CD4-positive, alpha-beta memory T cell (primary cell): ENCODE results near the gene DUS2. TPM values are rescaled to one million over a fixed set of nuclear protein-coding genes. Genes with fewer than 3 reads are reported as not detected.
A peak's percentile ranks its signal among the peaks of the same experiment; 100 is the strongest.
"Not testable (repeated sequence)": the region's sequence is repeated elsewhere in the genome, so short reads cannot be mapped to it uniquely, and the experiment has no call there.

ENCODE experiments used
- CTCF ChIA-PET: fragments of 350-600 bp; sonication (Branson Sonifier 250); formaldehyde crosslinking; loops from one replicate; lab custom pipeline; 2021; ENCODE audit warnings: inconsistent platforms; ENCODE audit not compliant: partially characterized antibody; lab: Charles Lee
- POLR2A ChIA-PET: fragments of 350-600 bp; sonication (Branson Sonifier 250); formaldehyde crosslinking; loops from one replicate; lab custom pipeline; 2021; ENCODE audit not compliant: partially characterized antibody; lab: Charles Lee
- DNase-seq, 5 donors: peaks; one replicate each; pipeline versions ENCODE4 v3.0.0 to v3.0.0-alpha.2; 2020 to 2022; ENCODE audit warnings: mixed read lengths in 1 of 5
- H3K27ac ChIP-seq: one replicate; pipeline ENCODE4 v1.7.0; 2013; ENCODE audit warnings: low read depth, low read length
- H3K27me3 ChIP-seq: 2 replicates; pipeline ENCODE4 v1.7.0; 2013; ENCODE audit warnings: mild to moderate bottlenecking, low read length, moderate library complexity; ENCODE audit not compliant: insufficient read depth
- H3K36me3 ChIP-seq: 2 replicates; pipeline ENCODE4 v1.7.0; 2013; ENCODE audit warnings: mild to moderate bottlenecking, low read length, moderate library complexity; ENCODE audit not compliant: insufficient read depth
- H3K4me1 ChIP-seq: 2 replicates; pipeline ENCODE4 v1.7.0; 2013; ENCODE audit warnings: mild to moderate bottlenecking, low read length, moderate library complexity; ENCODE audit not compliant: insufficient read depth
- H3K4me3 ChIP-seq, 2 donors: one replicate each; pipeline ENCODE4 v1.7.0; 2013; ENCODE audit warnings: low read length in 2 of 2, mild to moderate bottlenecking in 1 of 2
- H3K9me3 ChIP-seq, 2 donors: one replicate each; pipeline ENCODE4 v1.7.0; 2013; ENCODE audit warnings: low read length in 2 of 2, control low read depth in 1 of 2; ENCODE audit not compliant: control insufficient read depth in 1 of 2
- H3K27ac Mint-ChIP-seq, 7 donors: one replicate each; pipeline ENCODE4 v1.8.0; 2020 to 2021; ENCODE audit warnings: mixed read lengths in 7 of 7, mild to moderate bottlenecking in 6 of 7, inconsistent platforms in 3 of 7, moderate library complexity in 3 of 7
- H3K27me3 Mint-ChIP-seq, 2 donors: one replicate each; pipeline ENCODE4 v1.8.0; 2020 to 2021; ENCODE audit warnings: mixed read lengths in 2 of 2
- H3K36me3 Mint-ChIP-seq, 2 donors: one replicate each; pipeline ENCODE4 v1.8.0; 2020 to 2021; ENCODE audit warnings: mixed read lengths in 2 of 2, inconsistent platforms in 1 of 2, mild to moderate bottlenecking in 1 of 2
- H3K4me1 Mint-ChIP-seq, 4 donors: one replicate each; pipeline ENCODE4 v1.8.0; 2020 to 2021; ENCODE audit warnings: mixed read lengths in 4 of 4, mild to moderate bottlenecking in 1 of 4
- H3K4me3 Mint-ChIP-seq, 8 donors: one replicate each; pipeline ENCODE4 v1.8.0; 2020 to 2021; ENCODE audit warnings: mixed read lengths in 8 of 8, mild to moderate bottlenecking in 7 of 8, moderate library complexity in 6 of 8, inconsistent platforms in 3 of 8
- H3K9me3 Mint-ChIP-seq, 8 donors: one replicate each; pipeline ENCODE4 v1.8.0; 2020 to 2021; ENCODE audit warnings: mixed read lengths in 8 of 8, mild to moderate bottlenecking in 5 of 8, inconsistent platforms in 3 of 8, moderate library complexity in 1 of 8
- intact Hi-C: fragments of 100-400 bp; cut with micrococcal nuclease; formaldehyde crosslinking; loops from one replicate; pipeline ENCODE4 v1.15.1; 2023
- polyA plus RNA-seq, 2 donors: library from polyadenylated mRNA; unstranded; fragments of 300-500 nt; fragmentation: Illumina TruSeq; gene quantifications; one replicate each; pipeline ENCODE4 v1.2.3, GENCODE V29; 2021
- total RNA-seq, 2 experiments: library from RNA; stranded (reverse); gene quantifications; one replicate each; pipeline ENCODE4 v1.2.3, GENCODE V29; 2021

DUS2 gene
- total and polyA plus RNA-seq, 4 experiments from 2014 or later = 9.0 to 14.6 (median 12.8) TPM

DNA sequence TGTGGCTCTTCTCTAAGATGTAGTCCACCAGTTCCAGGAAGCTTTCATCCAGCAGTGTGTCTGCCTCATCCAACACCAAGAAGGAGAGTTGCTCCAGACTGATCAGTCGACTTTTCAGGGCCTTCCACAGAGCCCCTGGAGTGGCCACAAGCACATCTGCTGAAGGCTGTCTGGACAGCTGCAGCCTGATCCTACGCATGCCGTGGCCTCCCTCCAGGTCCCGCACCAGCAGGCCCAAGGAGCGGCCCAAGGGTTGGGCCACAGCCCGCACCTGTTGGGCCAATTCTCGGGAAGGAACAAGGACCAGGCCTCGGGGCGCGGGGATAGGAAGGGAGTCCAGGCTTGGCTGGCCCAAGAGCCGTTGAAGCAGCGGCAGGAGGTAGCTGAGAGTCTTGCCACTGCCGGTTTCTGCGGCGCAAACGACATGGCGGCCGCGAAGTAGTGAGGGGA lies 781 bp upstream of the DUS2 start:
- Histone ChIP-seq H3K27ac (peak overlapping the region; percentile 84), H3K4me1 (peaks cover 30% of the 10 kb centered on the region), H3K4me3 (peak overlapping the region; percentile 57 to 87), H3K27me3 (no peaks in the 10 kb centered on the region), H3K9me3 (no peaks in the 10 kb centered on the region), H3K36me3 (peaks cover 12% of the 10 kb centered on the region)
- Mint-ChIP-seq H3K9me3 (peaks cover 0 to 2% (median 0%) of the 10 kb centered on the region in 8 donors), H3K27me3 (peaks cover 1 to 2% of the 10 kb centered on the region in 2 donors), H3K36me3 (peaks cover 3 to 16% of the 10 kb centered on the region in 2 donors), H3K27ac (peak overlapping the region; percentile 91 to 100 (median 99)), H3K4me1 (peaks cover 10 to 33% (median 27%) of the 10 kb centered on the region in 4 donors), H3K4me3 (peak overlapping the region; percentile 93 to 100 (median 97))
- CTCF ChIA-PET = interaction anchor here (0.6 to 5.2 kb wide), 10 partner anchors 16 to 206 kb away, joined by 3 to 45 read pairs (median 3); partner anchors contain the start of genes DPEP2 and NRN1L
- peak in 1 of 5 donors; percentile 42 for DNase-seq
- intact Hi-C loops = loop anchor here (2.0 kb wide), 1 partner anchor 16 kb away; no protein-coding TSS in a partner anchor
- POLR2A ChIA-PET = interaction anchor here (1.0 to 4.9 kb wide), 16 partner anchors 9 to 216 kb away, joined by 3 to 95 read pairs (median 6); partner anchors contain the start of genes DPEP2, PSKH1, PSMB10 and RANBP10

- H3K27me3 Mint-ChIP-seq = no peaks in the 10 kb centered on the region
- H3K27ac ChIP-seq = no peak overlapping the region
- no peak overlapping the region for H3K4me3 ChIP-seq
- H3K9me3 Mint-ChIP-seq = no peaks in the 10 kb centered on the region
- H3K4me1 ChIP-seq = peaks cover 7% of the 10 kb centered on the region
- H3K27me3 ChIP-seq = no peaks in the 10 kb centered on the region
- H3K9me3 ChIP-seq = no peaks in the 10 kb centered on the region
- intact Hi-C loops = no loop called here
- ChIA-PET POLR2A (interaction anchor here (1.0 to 1.6 kb wide), 3 partner anchors 27 to 46 kb away, joined by 3 to 6 read pairs (median 3); partner anchors contain the start of gene DPEP2), CTCF (interaction anchor here (1.0 to 4.5 kb wide), 6 partner anchors 9 to 40 kb away, joined by 3 to 16 read pairs (median 4); no protein-coding TSS in a partner anchor)
- peak overlapping the region in 1 of 7 donors; percentile 36 for H3K27ac Mint-ChIP-seq
- DNase-seq = no peak
- no peak overlapping the region for H3K4me3 Mint-ChIP-seq
- peaks cover 12 to 23% of the 10 kb centered on the region in 2 donors for H3K36me3 Mint-ChIP-seq
- peaks cover 3% of the 10 kb centered on the region for H3K36me3 ChIP-seq
- H3K4me1 Mint-ChIP-seq = peaks cover 2 to 14% (median 4%) of the 10 kb centered on the region in 4 donors
These were observed 5.9 kb downstream of the DUS2 start for GRCh38 chr16:68028996-68029395.

GRCh38 chr16:68030108-68030507 lies 7.0 kb downstream of the DUS2 start:
- H3K27ac Mint-ChIP-seq, H3K4me3 Mint-ChIP-seq, H3K27ac ChIP-seq, H3K27me3 ChIP-seq, DNase-seq, H3K36me3 ChIP-seq, H3K9me3 ChIP-seq, H3K27me3 Mint-ChIP-seq, intact Hi-C loops, H3K9me3 Mint-ChIP-seq, H3K4me1 ChIP-seq, H3K4me3 ChIP-seq: not testable (repeated sequence)
- POLR2A ChIA-PET = interaction anchor here (0.9 to 1.0 kb wide), 2 partner anchors 28 to 91 kb away, joined by 3 read pairs; no protein-coding TSS in a partner anchor
- Mint-ChIP-seq H3K4me1 (peaks cover 0 to 14% (median under 1%) of the 10 kb centered on the region in 4 donors), H3K36me3 (peaks cover 12 to 23% of the 10 kb centered on the region in 2 donors)
- CTCF ChIA-PET = interaction anchor here (4.5 kb wide), 1 partner anchor 10 kb away, joined by 16 read pairs; no protein-coding TSS in a partner anchor

- H3K4me1 ChIP-seq = no peaks in the 10 kb centered on the region
- Mint-ChIP-seq H3K27ac (peak overlapping the region in 1 of 7 donors; percentile 22), H3K27me3 (no peaks in the 10 kb centered on the region), H3K36me3 (peaks cover 12 to 18% of the 10 kb centered on the region in 2 donors), H3K4me1 (peaks cover 2 to 19% (median 5%) of the 10 kb centered on the region in 4 donors), H3K9me3 (no peaks in the 10 kb centered on the region), H3K4me3 (no peak overlapping the region)
- CTCF ChIA-PET = interaction anchor here (1.1 kb wide), 1 partner anchor 9 kb away, joined by 4 read pairs; no protein-coding TSS in a partner anchor
- H3K4me3 ChIP-seq = no peak overlapping the region
- no peak for DNase-seq
- H3K9me3 ChIP-seq = no peaks in the 10 kb centered on the region
- H3K27me3 ChIP-seq = no peaks in the 10 kb centered on the region
- intact Hi-C loops = no loop called here
- H3K36me3 ChIP-seq = peaks cover under 1% of the 10 kb centered on the region
- H3K27ac ChIP-seq = no peak overlapping the region
- POLR2A ChIA-PET = no interaction called here
These were observed 8.9 kb downstream of the DUS2 start for GRCh38 chr16:68031951-68032350.

- Mint-ChIP-seq H3K27ac (peak overlapping the region in 5 of 7 donors; percentile 0 to 83 (median 32)), H3K4me3 (no peak overlapping the region), H3K9me3 (no peaks in the 10 kb centered on the region), H3K4me1 (peaks cover 2 to 12% (median 5%) of the 10 kb centered on the region in 4 donors), H3K27me3 (no peaks in the 10 kb centered on the region), H3K36me3 (peaks cover 5 to 11% of the 10 kb centered on the region in 2 donors)
- DNase-seq = no peak
- Histone ChIP-seq H3K4me1 (no peaks in the 10 kb centered on the region), H3K36me3 (no peaks in the 10 kb centered on the region), H3K27ac (no peak overlapping the region), H3K9me3 (no peaks in the 10 kb centered on the region), H3K4me3 (no peak overlapping the region), H3K27me3 (no peaks in the 10 kb centered on the region)
- intact Hi-C loops = no loop called here
- POLR2A ChIA-PET = no interaction called here
- CTCF ChIA-PET = no interaction called here
These were observed 10.0 kb downstream of the DUS2 start for GRCh38 chr16:68033101-68033500.

- DNase-seq = no peak
- Histone ChIP-seq H3K9me3 (no peaks in the 10 kb centered on the region), H3K4me1 (peaks cover 2% of the 10 kb centered on the region), H3K4me3 (no peak overlapping the region), H3K27me3 (no peaks in the 10 kb centered on the region), H3K36me3 (no peaks in the 10 kb centered on the region), H3K27ac (no peak overlapping the region)
- Mint-ChIP-seq H3K27me3 (no peaks in the 10 kb centered on the region), H3K4me3 (no peak overlapping the region), H3K4me1 (peaks cover 2 to 12% (median 11%) of the 10 kb centered on the region in 4 donors), H3K27ac (peak overlapping the region in 1 of 7 donors; percentile 2), H3K9me3 (no peaks in the 10 kb centered on the region), H3K36me3 (peaks cover 11% of the 10 kb centered on the region in 2 donors)
- ChIA-PET CTCF (interaction anchor here (0.7 to 1.8 kb wide), 3 partner anchors 10 to 43 kb away, joined by 3 to 4 read pairs (median 4); no protein-coding TSS in a partner anchor), POLR2A (interaction anchor here (1.2 kb wide), 1 partner anchor 12 kb away, joined by 5 read pairs; the partner anchor contains the start of genes DDX28 and DUS2)
- intact Hi-C loops = no loop called here
These were observed 12.1 kb downstream of the DUS2 start for GRCh38 chr16:68035227-68035626.
